H9 (cell line): ENCODE measurements around the gene NEUROD6. TPM values are rescaled to one million over a fixed set of nuclear protein-coding genes. Genes with fewer than 3 reads are reported as not detected.

Experiments used
- DNase-seq: peaks from one replicate; pipeline ENCODE4 v3.0.0-alpha.2; 2017
- H2AFZ ChIP-seq: one replicate; pipeline ENCODE4 v1.6.1; 2013; ENCODE audit warnings: mild to moderate bottlenecking, low read length, control low read depth, moderate library complexity
- H2AK5ac ChIP-seq: 2 replicates; pipeline ENCODE4 v1.6.1; 2013; ENCODE audit warnings: low read length, control low read depth, mixed read lengths; ENCODE audit not compliant: insufficient read length
- H2BK120ac ChIP-seq: one replicate; pipeline ENCODE4 v1.6.1; 2013; ENCODE audit warnings: low read depth, mild to moderate bottlenecking, low read length, control low read depth, inconsistent platforms; ENCODE audit not compliant: poor library complexity, severe bottlenecking
- H2BK12ac ChIP-seq: 2 replicates; pipeline ENCODE4 v1.6.1; 2013; ENCODE audit warnings: low read length, control low read depth, mixed read lengths, low read depth; ENCODE audit not compliant: insufficient read length
- H2BK15ac ChIP-seq: 2 replicates; pipeline ENCODE4 v1.6.1; 2013; ENCODE audit warnings: low read depth, low read length, control low read depth
- H2BK20ac ChIP-seq: one replicate; pipeline ENCODE4 v1.6.1; 2013; ENCODE audit warnings: low read depth, mild to moderate bottlenecking, low read length, control low read depth, inconsistent platforms; ENCODE audit not compliant: poor library complexity, severe bottlenecking
- H2BK5ac ChIP-seq: 2 replicates; pipeline ENCODE4 v1.6.1; 2013; ENCODE audit warnings: low read length, control low read depth, mixed read lengths; ENCODE audit not compliant: insufficient read length
- H3K14ac ChIP-seq: 2 replicates; pipeline ENCODE4 v1.6.1; 2013; ENCODE audit warnings: low read length, control low read depth; ENCODE audit not compliant: insufficient read depth
- H3K18ac ChIP-seq: 2 replicates; pipeline ENCODE4 v1.6.1; 2013; ENCODE audit warnings: low read depth, mild to moderate bottlenecking, mixed read lengths, low read length, control low read depth; ENCODE audit not compliant: insufficient read length
- H3K23ac ChIP-seq: 2 replicates; pipeline ENCODE4 v1.6.1; 2013; ENCODE audit warnings: low read length, control low read depth, mixed read lengths, low read depth; ENCODE audit not compliant: insufficient read length
- H3K23me2 ChIP-seq: 2 replicates; pipeline ENCODE4 v1.6.1; 2013; ENCODE audit warnings: low read depth, mild to moderate bottlenecking, mixed read lengths, low read length, control low read depth; ENCODE audit not compliant: insufficient read length, poor library complexity, severe bottlenecking
- H3K27ac ChIP-seq: 2 replicates; pipeline ENCODE4 v1.5.1; 2013; ENCODE audit warnings: low read length, control low read depth, mixed read lengths, low read depth; ENCODE audit not compliant: insufficient read length
- H3K27me3 ChIP-seq: 2 replicates; pipeline ENCODE4 v1.6.1; 2013; ENCODE audit warnings: low read length, control low read depth, inconsistent platforms; ENCODE audit not compliant: insufficient read depth
- H3K4ac ChIP-seq: 2 replicates; pipeline ENCODE4 v1.6.1; 2013; ENCODE audit warnings: low read depth, mild to moderate bottlenecking, control low read depth, inconsistent platforms, low read length, moderate library complexity
- H3K4me1 ChIP-seq: 2 replicates; pipeline ENCODE4 v1.6.1; 2013; ENCODE audit warnings: low read length, control low read depth, inconsistent platforms; ENCODE audit not compliant: insufficient read depth
- H3K4me2 ChIP-seq: 2 replicates; pipeline ENCODE4 v1.6.1; 2013; ENCODE audit warnings: low read length, control low read depth, mixed read lengths; ENCODE audit not compliant: insufficient read length, insufficient read depth
- H3K56ac ChIP-seq: 2 replicates; pipeline ENCODE4 v1.6.1; 2013; ENCODE audit warnings: low read depth, mild to moderate bottlenecking, mixed read lengths, low read length, control low read depth; ENCODE audit not compliant: insufficient read length
- H3K79me1 ChIP-seq: 2 replicates; pipeline ENCODE4 v1.6.1; 2013; ENCODE audit warnings: low read depth, mild to moderate bottlenecking, moderate library complexity, low read length, control low read depth, inconsistent platforms; ENCODE audit not compliant: insufficient read depth, poor library complexity, severe bottlenecking
- H3K79me2 ChIP-seq: 2 replicates; pipeline ENCODE4 v1.6.1; 2013; ENCODE audit warnings: low read length, control low read depth, inconsistent platforms; ENCODE audit not compliant: insufficient read depth
- H3K9ac ChIP-seq: 2 replicates; pipeline ENCODE4 v1.6.1; 2013; ENCODE audit warnings: low read length, control low read depth, mixed read lengths; ENCODE audit not compliant: insufficient read length; ENCODE audit errors: extremely low read depth
- H3K9me3 ChIP-seq: one replicate; pipeline ENCODE4 v1.6.1; 2013; ENCODE audit warnings: low read depth, low read length, inconsistent platforms; ENCODE audit not compliant: control insufficient read depth
- H3T11ph ChIP-seq: one replicate; pipeline ENCODE4 v1.6.1; 2013; ENCODE audit warnings: mild to moderate bottlenecking, low read length, control low read depth, inconsistent platforms
- H4K20me1 ChIP-seq: one replicate; pipeline ENCODE4 v1.6.1; 2013; ENCODE audit not compliant: control insufficient read depth, insufficient read length, insufficient read depth
- H4K5ac ChIP-seq: 2 replicates; pipeline ENCODE4 v1.6.1; 2013; ENCODE audit warnings: low read depth, mild to moderate bottlenecking, mixed read lengths, low read length, control low read depth; ENCODE audit not compliant: insufficient read length
- H4K8ac ChIP-seq: replicated peaks from 2 replicates; pipeline ENCODE4 v1.6.1; 2013; ENCODE audit warnings: low read length, control low read depth, mixed read lengths, low read depth; ENCODE audit not compliant: insufficient read length
- H4K91ac ChIP-seq: 2 replicates; pipeline ENCODE4 v1.6.1; 2013; ENCODE audit warnings: low read depth, mild to moderate bottlenecking, moderate library complexity, mixed read lengths, low read length, control low read depth; ENCODE audit not compliant: insufficient read length
- H3K27ac Mint-ChIP-seq, 3 experiments: 2 replicates in 2 of 3; 3 replicates in 1 of 3; pipeline ENCODE4 v1.8.0; 2020 to 2021; ENCODE audit warnings: mixed read lengths in 3 of 3, mild to moderate bottlenecking in 1 of 3, moderate library complexity in 1 of 3
- H3K27me3 Mint-ChIP-seq: 2 replicates; pipeline ENCODE4 v1.8.0; 2021; ENCODE audit warnings: low read depth, mild to moderate bottlenecking, moderate library complexity, mixed read lengths
- H3K36me3 Mint-ChIP-seq, 3 experiments: 2 replicates in 2 of 3; 3 replicates in 1 of 3; pipeline ENCODE4 v1.8.0; 2020 to 2021; ENCODE audit warnings: low read depth in 3 of 3, mixed read lengths in 3 of 3; ENCODE audit not compliant: insufficient read depth in 1 of 3
- H3K4me1 Mint-ChIP-seq, 2 experiments: 2 replicates each; pipeline ENCODE4 v1.8.0; 2020; ENCODE audit warnings: mixed read lengths in 2 of 2
- H3K4me3 Mint-ChIP-seq, 2 experiments: 2 replicates in 1 of 2; 3 replicates in 1 of 2; pipeline ENCODE4 v1.8.0; 2020 to 2021; ENCODE audit warnings: mild to moderate bottlenecking in 2 of 2, mixed read lengths in 2 of 2, moderate library complexity in 1 of 2
- H3K9me3 Mint-ChIP-seq, 2 experiments: 2 replicates in 1 of 2; 3 replicates in 1 of 2; pipeline ENCODE4 v1.8.0; 2020; ENCODE audit warnings: mild to moderate bottlenecking in 2 of 2, mixed read lengths in 2 of 2, moderate library complexity in 1 of 2
- CTCF ChIP-seq: fragments of 200-600 bp; sonication (generic); conservative IDR thresholded peaks from 3 replicates; pipeline ENCODE4 v1.8.0; 2021; ENCODE audit warnings: antibody characterized with exemption, mild to moderate bottlenecking
- WGBS: extraction: QIAGEN DNeasy Blood & Tissue Kit; methylation state at CpG from one replicate; pipeline ENCODE4 v1.1.7; 2013; ENCODE audit warnings: missing lambda C conversion rate, low lambda C conversion rate, mixed read lengths; ENCODE audit not compliant: insufficient read length; ENCODE audit errors: extremely low coverage; 5-methylcytosine and 5-hydroxymethylcytosine counted together
- total RNA-seq: library from RNA; stranded (reverse); gene quantifications from 2 replicates; pipeline ENCODE4 v1.2.1, GENCODE V29; 2021

The NEUROD6 gene
- total RNA-seq, 1 experiment from 2014 or later: not detected

- Histone ChIP-seq H2AFZ (no peak overlapping the region), H2AK5ac (no peak overlapping the region), H2BK20ac (no peak overlapping the region), H4K20me1 (no peaks in the 10 kb centered on the region), H3K4me2 (no peak overlapping the region), H3K4ac (no peak overlapping the region), H3K9ac (no peak overlapping the region), H3T11ph (no peak overlapping the region), H3K27ac (no peak overlapping the region), H4K91ac (no peak overlapping the region), H3K79me1 (no peaks in the 10 kb centered on the region), H2BK15ac (no peak overlapping the region), H3K27me3 (no peaks in the 10 kb centered on the region), H2BK120ac (no peak overlapping the region), H2BK12ac (no peak overlapping the region), H3K4me1 (no peaks in the 10 kb centered on the region), H3K18ac (no peak overlapping the region), H4K8ac (no peak overlapping the region), H3K23me2 (no peaks in the 10 kb centered on the region), H2BK5ac (no peak overlapping the region), H3K56ac (no peak overlapping the region), H3K79me2 (no peaks in the 10 kb centered on the region), H3K9me3 (no peaks in the 10 kb centered on the region), H3K14ac (no peak overlapping the region), H4K5ac (no peak overlapping the region), H3K23ac (no peak overlapping the region)
- H3K4me3 Mint-ChIP-seq: no peak overlapping the region
- no peak overlapping the region for H3K27ac Mint-ChIP-seq
- WGBS: no CpG with 5 or more reads among the region's 1 CpG
- H3K27me3 Mint-ChIP-seq: peaks cover 4% of the 10 kb centered on the region
- H3K9me3 Mint-ChIP-seq: no peaks in the 10 kb centered on the region
- no peaks in the 10 kb centered on the region for H3K36me3 Mint-ChIP-seq
- peaks cover 6 to 7% of the 10 kb centered on the region in 2 experiments for H3K4me1 Mint-ChIP-seq
- no peak for DNase-seq
- TF ChIP-seq CTCF: no peak
Observed at GRCh38 chr7:31315758-31316157, 24.8 kb downstream of the NEUROD6 start.
